Measurements from ENCODE around the gene HBA2. TPM values are rescaled to one million over a fixed set of nuclear protein-coding genes. Genes with fewer than 3 reads are reported as not detected.

The HBA2 gene
- total RNA-seq, 1 experiment from 2014 or later = not detected

GRCh38 chr16:164827-165538, 7.7 kb upstream of the HBA2 start:
- Histone ChIP-seq H3K27me3 (ENCODE audit: control insufficient read depth, insufficient read depth, low read length) (no peaks in the 10 kb centered on the region), H3K36me3 (ENCODE audit: control insufficient read depth, insufficient read depth, low read length) (no peaks in the 10 kb centered on the region), H3K4me1 (ENCODE audit: control insufficient read depth, insufficient read depth, low read length) (no peaks in the 10 kb centered on the region), H3K27ac (ENCODE audit: low read length) (no peak overlapping the region), H3K9me3 (ENCODE audit: control insufficient read depth, insufficient read depth, low read depth, low read length) (no peaks in the 10 kb centered on the region), H3K4me3 (ENCODE audit: low read depth in 2 of 2, low read length in 2 of 2) (peak overlapping the region; percentile 13 to 26; a peak in 3 of 4 replicates)
- ChIA-PET POLR2A (no interaction called here), CTCF (no interaction called here)
- in situ Hi-C loops (cut with HindIII; ENCODE audit: low pct_unique_long_range_greater_than_20kb, low sequenced_read_pairs) (no loop called here), intact Hi-C loops (cut with micrococcal nuclease; ENCODE audit: unreplicated experiment) (no loop called here)
- DNase-seq (ENCODE audit: low read depth, low spot score) (no peak), ATAC-seq (no peak)
- no peak for TF ChIP-seq REST (IDR thresholded peaks at IDR 0.05; ENCODE audit: insufficient read depth in 1 of 2, low read depth in 2 of 2, low read length in 1 of 2)
- no peak for TF ChIP-seq CTCF (IDR thresholded peaks at IDR 0.05)
- TF ChIP-seq POLR2AphosphoS5 (IDR thresholded peaks at IDR 0.05; ENCODE audit: low read depth, low read length) = no peak
- no peak for TF ChIP-seq TCF7L2 (IDR thresholded peaks at IDR 0.05; ENCODE audit: low read depth, low read length)
- no peak for TF ChIP-seq SIN3A (IDR thresholded peaks at IDR 0.05; ENCODE audit: borderline replicate concordance, insufficient read depth, low read depth, low read length)
- BruUV-seq (replicated peaks) = no TSS peak

GRCh38 chr16:165539-166374, 6.9 kb upstream of the HBA2 start, which contains the start of gene HBM:
HBM (plus strand) TSS chr16:165978; CDS start chr16:165998, 20 bp downstream.
- no peaks in the 10 kb centered on the region for H3K27me3 ChIP-seq (ENCODE audit: control insufficient read depth, insufficient read depth, low read length)
- ATAC-seq (no peak), DNase-seq (ENCODE audit: low read depth, low spot score) (no peak)
- H3K4me1 ChIP-seq (ENCODE audit: control insufficient read depth, insufficient read depth, low read length) = no peaks in the 10 kb centered on the region
- no peak within 1 kb of the TSS for H3K27ac ChIP-seq (ENCODE audit: low read length)
- H3K4me3 ChIP-seq (ENCODE audit: low read depth in 2 of 2, low read length in 2 of 2) = peak within 1 kb of the TSS; percentile 13 to 26; a peak in 3 of 4 replicates
- TF ChIP-seq TCF7L2 (IDR thresholded peaks at IDR 0.05; ENCODE audit: low read depth, low read length) = no peak
- TF ChIP-seq CTCF (IDR thresholded peaks at IDR 0.05) = no peak
- no peak for TF ChIP-seq POLR2AphosphoS5 (IDR thresholded peaks at IDR 0.05; ENCODE audit: low read depth, low read length)
- no peak for TF ChIP-seq SIN3A (IDR thresholded peaks at IDR 0.05; ENCODE audit: borderline replicate concordance, insufficient read depth, low read depth, low read length)
- no peak for TF ChIP-seq REST (IDR thresholded peaks at IDR 0.05; ENCODE audit: insufficient read depth in 1 of 2, low read depth in 2 of 2, low read length in 1 of 2)
- BruUV-seq (replicated peaks) = no TSS peak
- intact Hi-C loops (cut with micrococcal nuclease; ENCODE audit: unreplicated experiment) = no loop called here
- no peaks in the 10 kb centered on the region for H3K9me3 ChIP-seq (ENCODE audit: control insufficient read depth, insufficient read depth, low read depth, low read length)
- ChIA-PET CTCF (no interaction called here), POLR2A (no interaction called here)
- no peaks in the 10 kb centered on the region for H3K36me3 ChIP-seq (ENCODE audit: control insufficient read depth, insufficient read depth, low read length)
- in situ Hi-C loops (cut with HindIII; ENCODE audit: low pct_unique_long_range_greater_than_20kb, low sequenced_read_pairs) = no loop called here
